Stimulated activated CD4-positive, alpha-beta T cell treated with anti-CD3 and anti-CD28 coated beads, Interleukin-1b, Interleukin-23, amount 100 ng/mL, for 4 hours (primary cell): Measurements from ENCODE around the gene RAB5B.
"Not testable (repeated sequence)": the region's sequence is repeated elsewhere in the genome, so short reads cannot be mapped to it uniquely, and the experiment has no call there.

Source experiments
- DNase-seq, 2 donors: peaks; one replicate each; pipeline ENCODE4 v3.0.0-alpha.2; 2020; ENCODE audit warnings: low read depth in 2 of 2

The RAB5B gene

DNA sequence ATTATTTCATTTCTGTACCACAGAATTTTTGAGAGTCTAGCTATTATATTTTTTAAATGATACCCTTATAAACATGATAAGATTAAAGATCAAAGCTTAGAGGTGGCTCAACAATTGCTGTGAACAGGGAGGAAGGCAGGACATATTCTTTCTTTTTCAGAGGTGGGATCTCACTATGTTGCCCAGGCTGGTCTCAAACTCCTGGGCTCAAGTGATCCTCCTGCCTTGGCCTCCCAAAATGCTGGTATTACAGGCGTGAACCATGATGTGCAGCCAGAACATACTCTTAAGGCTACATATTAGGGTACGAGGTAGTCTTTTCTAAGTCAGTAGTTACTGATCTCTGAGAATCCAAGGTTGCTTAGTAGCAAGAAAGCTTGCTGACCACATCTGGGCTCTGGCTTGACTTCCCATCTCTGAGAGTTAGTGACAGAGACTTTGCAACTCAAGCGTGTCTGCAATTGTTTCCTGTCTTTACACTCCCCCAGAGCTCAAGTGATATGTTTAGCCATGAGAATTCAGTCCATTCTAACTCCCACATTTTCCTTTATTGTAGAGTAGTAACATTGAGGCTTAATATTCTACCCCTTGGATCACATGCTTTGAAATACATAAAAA lies 8.6 kb downstream of the RAB5B start:
- no peak for DNase-seq

DNA sequence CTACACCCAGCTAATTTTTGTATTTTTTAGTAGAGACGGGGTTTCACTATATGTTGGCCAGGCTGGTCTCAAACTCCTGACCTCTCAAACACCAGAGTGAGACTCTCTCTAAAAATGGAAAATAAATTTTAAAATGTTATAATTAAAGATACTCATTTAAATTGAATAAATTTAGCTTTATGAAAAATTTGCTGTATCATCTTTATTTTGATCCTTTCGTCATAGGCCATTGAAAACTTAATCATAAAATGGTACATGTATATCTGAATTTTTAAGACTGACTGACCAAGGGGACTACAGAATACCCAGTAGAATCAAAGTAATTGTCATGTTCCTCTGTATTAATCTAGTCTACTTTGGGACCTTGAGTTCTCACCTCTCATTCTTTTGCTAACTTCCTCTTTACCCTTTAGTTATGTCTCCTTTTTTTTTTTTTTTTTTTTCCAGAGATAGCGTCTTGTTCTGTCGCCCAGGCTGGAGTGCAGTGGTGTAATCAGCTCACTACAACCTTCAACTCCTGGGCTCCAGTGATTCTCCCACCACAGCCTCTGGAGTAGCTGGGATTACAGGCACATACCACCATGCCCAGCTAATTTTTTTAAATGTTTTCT lies 9.5 kb downstream of the RAB5B start:
- DNase-seq, result no peak

DNA sequence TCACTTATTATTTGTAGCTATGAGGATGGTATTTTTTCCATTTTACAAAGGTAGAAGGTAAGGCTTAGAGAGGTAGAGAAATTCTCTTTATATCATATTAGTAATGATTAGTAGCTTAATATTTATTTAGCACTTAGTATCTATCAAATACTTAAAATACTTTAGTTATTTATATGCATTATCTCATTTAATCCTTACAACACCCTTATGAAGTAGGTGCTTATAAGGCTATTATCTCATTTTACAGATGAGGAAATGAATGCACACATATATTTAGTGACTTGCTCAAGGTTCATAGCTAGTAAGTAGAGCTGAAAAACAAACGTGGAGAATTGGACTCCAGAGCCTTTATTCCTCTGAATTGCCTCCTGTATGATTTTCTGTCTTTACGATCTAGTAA lies 11.0 kb downstream of the RAB5B start:
- no peak for DNase-seq

DNA sequence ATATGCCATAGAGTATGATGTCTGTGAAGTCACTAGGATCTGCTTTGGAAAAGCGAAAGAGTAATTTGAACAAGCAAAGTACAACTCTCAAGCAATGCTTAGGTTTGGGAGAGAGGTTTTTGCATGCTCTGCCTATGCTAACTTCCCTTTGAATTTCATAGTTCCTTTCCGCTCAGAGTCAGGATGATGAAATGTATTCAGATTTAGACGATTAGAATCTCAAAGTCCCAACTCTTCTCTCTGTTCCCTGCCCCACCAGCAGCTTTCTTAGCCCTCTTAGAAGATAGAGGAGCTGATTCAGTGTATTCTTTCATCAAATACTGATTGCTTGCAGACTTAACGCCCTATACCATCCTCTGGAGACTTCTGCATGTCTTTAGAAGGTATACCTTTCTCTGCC lies 11.5 kb downstream of the RAB5B start:
- DNase-seq, result no peak

DNA sequence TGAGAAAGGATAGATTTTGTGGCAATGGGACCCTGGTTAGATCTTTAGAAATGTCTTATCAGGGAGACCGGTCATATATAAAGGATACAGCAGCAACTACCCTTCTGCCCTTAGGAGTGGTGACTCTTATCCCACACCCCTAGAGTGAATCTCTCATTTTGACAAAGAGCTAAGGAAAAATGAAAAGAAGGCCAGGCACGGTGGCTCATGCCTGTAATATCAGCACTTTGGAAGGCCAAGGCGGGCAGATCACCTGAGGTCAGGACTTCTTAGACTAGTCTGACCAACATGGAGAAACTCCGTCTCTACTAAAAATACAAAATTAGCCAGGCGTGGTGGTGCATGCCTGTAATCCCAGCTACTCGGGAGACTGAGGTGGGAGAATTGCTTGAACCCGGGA lies 12.1 kb downstream of the RAB5B start:
- DNase-seq, result not testable (repeated sequence)

DNA sequence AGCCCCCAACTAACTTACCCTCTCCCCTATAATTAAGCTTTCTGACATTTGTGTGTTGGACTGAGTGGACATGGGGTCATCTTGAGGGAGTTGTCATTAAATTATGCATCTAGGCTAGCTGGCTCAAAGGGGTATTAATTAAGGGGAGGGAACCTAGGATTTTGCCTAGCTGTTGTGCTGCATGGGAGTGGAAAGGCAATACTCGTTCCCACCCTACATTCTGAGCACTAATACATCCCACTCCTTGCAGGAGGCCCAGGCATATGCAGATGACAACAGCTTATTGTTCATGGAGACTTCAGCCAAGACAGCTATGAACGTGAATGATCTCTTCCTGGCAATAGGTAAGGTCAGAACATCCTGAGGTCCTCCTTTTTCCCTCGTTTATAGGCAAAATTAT lies 17.2 kb downstream of the RAB5B start:
- no peak for DNase-seq

DNA sequence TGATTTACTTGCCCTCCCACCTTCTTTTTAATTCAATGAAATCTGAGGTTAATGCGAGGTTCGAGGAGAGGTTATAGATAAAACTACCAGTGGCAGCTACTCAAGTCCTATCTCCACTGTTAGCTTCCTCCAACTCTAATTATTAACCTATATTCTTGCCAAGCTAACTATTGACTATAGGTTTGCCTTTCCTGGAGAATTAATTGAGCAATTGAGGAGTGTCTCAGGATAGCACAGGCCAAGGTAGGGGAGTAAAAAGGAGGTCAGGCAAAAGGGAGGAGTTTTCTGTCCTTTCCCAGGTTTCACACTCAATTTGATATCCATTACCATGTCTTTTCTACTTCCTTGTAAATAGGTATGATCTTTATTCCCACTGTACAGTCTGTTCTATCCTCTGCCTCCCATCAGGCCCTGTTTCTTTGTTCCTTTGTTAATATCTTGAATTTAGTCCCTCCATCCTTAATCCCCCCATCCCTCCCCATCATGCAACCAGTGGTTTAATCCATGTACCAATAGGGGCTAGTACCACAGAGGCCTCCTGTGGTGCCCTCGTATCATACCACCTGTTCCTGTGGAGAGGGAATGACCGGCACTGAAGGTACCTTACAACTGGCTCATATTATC lies 19.5 kb downstream of the RAB5B start:
- DNase-seq, result no peak

DNA sequence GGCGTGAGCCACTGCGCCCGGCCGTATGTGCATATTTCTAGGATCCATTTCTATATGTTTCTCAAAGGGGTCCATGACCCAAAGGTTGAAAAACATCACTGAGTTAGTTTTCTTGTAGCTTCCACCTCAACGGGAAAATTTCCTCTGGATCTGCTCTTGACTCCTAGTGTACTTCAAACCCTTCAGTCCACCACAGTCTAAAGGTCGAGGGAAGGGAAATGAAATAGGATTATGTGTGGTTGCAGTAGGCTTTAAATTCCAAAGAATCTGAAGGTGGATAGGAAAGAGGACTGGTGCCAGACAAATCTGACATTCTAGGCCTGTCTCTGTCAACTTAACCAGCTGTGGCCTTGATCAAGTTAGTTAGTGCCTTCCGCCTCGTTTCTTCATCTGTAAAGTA lies 21.5 kb downstream of the RAB5B start:
- no peak for DNase-seq

DNA sequence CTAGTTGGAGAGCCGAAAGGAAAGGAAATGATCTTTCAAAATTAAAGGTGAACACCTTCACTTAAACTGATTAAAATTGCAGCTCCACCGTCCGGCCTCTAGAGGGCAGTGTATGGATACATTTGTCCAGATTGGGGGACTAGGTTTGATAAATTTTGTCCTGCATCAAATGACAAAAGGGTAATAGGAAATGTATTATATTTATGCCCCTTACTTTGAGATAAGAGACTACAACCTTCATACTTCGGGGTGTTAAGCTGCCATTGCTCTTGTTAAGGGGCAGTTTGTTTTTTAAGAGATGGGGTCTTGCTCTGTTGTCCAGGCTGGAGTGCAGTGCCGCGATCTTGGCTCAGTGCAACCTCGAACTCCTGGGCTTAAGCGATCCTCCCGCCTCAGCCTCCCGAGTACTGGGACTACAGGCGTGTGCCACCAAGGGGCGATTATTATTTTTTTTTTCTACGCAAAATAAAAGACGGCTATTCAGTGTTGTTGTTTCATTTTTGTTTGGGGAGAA lies 22.4 kb downstream of the RAB5B start:
- DNase-seq, result peak in 1 of 2 donors; percentile 68

DNA sequence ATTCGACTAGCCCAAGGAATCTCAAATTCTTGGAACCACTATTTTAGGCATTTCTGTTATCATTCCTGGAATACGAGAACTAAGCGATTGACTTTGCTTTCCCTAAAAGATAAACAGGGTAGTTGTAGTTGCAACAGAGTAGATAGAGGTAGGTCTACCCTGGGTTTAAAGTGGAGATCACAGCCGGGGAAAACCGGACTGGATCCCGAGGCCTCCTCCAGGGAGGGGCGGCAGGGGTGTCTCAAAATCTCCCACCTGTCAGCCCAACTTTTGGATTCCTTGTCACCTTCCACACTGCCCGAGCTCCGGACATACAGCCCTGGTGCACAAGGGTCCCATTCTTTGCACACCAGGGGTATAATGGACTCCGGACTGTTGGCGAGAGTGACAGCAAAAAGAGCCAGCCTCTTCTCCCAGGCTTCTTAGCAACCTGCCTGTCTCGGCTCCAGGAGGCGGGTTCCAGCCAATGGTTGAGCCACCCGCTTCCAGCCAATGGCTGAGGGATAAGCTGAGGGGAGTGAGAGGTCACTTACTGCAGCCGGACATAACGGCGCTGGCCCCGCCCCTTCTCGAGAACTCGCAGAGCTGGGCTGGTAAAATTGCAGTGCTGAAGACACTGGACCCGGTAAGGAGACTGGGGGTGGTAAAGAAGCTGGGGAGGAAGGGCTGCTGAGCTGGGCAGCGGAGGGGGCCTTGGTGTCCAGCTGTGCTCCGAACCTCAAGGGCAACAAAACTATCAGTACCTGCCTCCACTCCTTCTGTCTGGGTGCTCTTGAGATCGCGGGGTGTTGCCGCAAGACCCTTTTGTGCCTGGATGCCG lies 23.0 kb downstream of the RAB5B start, which contains the start of gene SUOX:
Gene SUOX, plus strand, starts transcription at position 562 of the 820 bp plus-strand sequence. CDS start 4,946 bp downstream, outside the sequence.
- no peak for DNase-seq

DNA sequence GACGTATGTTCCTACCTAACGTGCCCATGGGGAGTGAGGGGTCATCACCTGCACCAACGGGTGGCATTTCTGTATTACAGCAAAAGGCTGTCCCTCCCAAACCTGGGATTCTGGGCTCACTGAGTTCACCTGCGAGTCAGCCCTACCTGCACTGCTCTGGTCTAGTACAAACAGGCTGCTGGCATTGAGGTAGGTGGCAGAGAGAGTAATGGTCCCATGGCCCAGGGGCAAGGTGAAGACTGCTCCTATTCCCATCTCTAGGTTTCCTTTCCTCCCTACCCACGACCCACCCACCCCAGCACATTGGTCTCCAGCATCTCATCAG lies 23.6 kb downstream of the RAB5B start:
- DNase-seq, result no peak

DNA sequence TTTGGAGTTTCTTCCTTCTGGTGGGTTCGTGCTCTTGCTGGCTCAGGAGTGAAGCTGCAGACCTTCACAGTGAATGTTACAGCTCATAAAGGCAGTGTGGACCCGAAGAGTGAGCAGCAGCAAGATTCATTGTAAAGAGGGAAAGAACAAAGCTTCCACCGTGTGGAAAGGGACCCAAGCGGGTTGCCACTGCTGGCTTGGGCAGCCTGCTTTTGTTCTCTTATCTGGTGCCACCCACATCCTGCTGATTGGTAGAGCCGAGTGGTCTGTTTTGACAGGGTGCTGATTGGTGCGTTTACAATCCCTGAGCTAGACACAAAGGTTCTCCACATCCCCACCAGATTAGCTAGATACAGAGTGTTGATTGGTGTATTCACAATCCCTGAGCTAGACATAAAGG lies 25.6 kb downstream of the RAB5B start:
- DNase-seq, result not testable (repeated sequence)

DNA sequence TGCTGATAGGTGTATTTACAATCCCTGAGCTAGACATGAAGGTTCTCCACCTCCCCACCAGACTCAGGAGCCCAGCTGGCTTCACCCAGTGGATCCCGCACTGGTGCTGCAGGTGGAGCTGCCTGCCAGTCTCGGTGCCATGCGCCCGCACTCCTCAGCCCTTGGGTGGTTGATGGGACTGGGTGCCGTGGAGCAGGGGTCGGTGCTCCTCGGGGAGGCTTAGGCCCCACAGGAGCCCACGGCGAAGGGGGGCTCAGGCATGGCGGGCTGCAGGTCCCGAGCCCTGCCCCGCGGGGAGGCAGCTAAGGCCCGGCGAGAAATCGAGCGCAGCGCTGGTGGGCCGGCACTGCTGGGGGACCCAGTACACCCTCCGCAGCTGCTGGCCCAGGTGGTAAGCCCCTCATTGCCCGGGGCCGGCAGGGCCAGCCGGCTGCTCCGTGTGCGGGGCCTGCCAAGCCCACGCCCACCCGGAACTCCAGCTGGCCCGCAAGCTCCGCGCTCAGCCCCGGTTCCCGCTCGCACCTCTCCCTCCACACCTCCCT lies 26.2 kb downstream of the RAB5B start:
- DNase-seq, result not testable (repeated sequence)

DNA sequence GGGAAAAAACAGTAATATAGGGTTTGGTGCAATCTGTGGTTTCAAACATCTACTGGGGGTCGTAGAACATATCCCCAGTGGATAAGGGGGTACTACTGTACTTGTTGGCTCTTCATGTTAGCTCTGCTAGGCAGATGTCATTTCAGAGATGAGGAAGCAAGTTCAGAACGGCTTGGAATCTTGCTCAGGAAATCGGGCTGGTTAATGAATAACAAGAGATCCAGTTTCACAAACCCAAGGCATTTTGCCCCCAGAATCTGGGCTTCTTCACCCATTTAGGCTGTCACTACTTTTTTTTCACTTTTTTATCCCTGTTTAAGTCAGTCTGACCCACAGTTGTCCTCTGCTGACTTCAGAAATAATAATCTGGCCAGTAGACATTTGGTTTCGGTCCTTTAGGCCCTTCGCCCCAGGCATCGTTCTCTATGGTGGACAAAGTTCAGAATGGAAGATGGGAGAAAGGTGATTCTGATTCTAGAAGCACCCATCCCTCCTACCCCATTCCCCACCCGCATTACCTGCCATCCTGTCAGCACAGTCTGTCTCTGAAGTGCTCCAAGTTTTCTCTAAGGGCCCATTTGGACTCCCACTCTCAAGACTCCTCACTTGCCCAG lies 27.7 kb downstream of the RAB5B start:
- DNase-seq, result no peak

DNA sequence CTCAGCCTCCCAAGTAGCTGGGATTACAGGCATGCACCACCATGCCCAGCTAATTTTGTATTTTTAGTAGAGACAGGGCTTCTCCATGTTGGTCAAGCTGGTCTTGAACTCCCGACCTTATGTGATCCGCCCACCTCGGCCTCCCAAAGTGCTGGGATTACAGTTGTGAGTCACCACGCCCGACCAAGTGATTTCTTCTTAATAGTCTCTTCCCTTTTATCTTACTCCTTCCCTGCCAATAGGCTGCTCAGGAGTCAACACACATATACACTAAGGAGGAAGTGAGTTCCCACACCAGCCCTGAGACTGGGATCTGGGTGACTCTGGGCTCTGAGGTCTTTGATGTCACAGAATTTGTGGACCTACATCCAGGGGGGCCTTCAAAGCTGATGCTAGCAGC lies 29.5 kb downstream of the RAB5B start:
- not testable (repeated sequence) for DNase-seq

DNA sequence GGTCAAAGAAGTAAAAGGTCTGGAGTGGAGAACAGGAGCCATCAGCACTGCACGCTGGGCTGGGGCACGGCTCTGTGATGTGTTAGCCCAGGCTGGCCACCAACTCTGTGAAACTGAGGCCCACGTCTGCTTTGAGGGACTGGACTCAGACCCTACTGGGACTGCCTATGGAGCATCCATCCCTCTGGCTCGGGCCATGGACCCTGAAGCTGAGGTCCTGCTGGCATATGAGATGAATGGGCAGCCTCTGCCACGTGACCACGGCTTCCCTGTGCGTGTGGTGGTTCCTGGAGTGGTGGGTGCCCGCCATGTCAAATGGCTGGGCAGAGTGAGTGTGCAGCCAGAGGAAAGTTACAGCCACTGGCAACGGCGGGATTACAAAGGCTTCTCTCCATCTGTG lies 30.3 kb downstream of the RAB5B start:
- no peak for DNase-seq

DNA sequence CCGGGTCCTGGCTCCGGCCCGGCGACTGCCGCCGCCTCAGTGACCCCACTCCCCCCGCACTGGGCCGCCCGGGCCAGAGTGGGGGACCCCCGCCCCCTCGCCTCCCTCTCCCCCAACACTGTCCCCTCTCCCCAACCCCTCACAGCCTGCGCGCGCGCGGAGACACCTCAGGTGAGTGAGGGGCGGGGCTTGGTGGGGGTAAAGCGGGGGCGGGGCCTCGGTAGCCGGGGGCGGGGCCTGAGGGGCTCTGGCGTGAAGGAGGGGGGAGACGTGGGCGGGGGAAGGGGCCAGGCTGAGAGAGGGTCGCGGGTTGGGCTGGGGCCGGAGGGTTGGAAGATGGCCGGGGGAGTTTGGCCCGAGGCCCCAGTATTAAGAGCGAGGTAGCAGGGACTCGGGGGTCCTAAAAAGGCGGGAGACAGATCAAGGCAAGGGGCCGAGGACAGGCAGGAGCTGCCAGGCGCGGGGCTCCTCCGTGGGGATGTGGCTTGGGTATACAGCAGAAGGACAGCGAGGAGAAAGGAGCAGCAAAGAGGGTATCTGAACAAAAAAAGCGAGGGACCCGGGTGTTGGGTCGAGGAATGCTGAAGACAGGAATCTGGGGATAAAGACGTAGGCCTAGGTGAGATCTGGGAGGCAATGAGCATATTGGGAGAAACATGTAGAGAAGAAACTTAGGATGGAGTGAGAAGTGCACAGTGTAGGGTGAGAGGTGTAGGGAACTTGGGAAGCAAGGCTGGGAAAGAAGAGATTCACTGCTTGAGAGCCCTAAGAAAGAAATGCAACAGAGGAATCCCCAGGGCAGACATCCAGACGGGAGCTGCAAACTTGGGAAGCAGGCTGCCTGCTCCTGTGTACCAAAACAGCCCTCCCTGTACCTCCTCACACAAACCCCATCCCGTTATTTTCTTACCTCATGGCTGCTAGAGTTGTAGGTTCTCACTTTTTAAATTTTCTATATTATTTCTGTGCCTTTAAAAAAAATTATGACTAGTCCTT lies 34.0 kb downstream of the RAB5B start:
- peak; percentile 66 to 72 for DNase-seq

DNA sequence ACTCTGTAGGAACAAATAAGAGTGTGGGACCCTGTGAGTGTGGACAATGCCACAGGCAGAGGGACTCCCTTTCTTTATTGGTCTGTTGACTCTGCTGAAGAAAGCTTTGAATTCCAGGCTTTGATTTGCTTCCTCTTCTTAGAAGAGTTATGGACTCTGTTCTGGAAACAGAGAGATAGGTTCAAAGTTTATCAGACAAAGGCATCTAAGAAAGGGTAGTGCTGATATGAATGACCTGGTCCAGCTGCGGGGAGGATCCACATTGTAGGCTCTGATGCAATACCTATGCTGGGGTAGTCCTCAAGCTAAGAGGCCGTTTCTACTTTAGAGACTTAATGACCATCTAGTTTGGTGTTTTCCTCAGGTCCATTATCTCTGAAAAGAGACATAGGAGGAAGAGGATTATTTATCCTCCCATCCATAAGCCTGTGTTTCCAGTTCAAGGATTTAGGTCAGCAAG lies 36.3 kb downstream of the RAB5B start:
- DNase-seq, result no peak

DNA sequence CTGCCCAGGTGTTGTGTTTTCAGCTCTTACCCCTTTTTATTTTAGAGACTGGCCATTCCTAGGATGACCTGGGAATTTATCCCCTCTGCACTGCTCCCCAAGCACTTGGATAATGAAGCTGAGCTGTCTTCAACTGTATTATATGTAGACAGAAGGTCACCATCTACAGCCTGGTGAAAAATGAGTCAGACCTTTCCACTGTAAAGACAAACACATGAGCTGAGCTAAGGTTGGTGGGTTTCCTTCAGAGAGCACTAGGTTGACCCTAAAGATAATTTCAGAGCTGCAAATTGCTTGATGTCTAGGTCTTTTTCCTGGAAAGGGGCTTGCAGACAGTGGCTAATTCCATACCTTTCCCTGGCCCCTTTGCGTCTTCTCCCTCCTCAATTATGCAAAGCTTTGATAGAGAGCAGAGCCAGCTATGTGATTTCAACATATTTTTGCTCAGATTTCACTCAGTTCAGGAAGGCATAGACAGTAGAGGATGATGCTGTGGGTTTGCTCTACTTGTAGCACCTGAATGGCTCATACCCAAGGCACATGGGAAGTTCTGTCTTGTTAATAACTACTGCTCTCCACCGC lies 37.7 kb downstream of the RAB5B start:
- no peak for DNase-seq

DNA sequence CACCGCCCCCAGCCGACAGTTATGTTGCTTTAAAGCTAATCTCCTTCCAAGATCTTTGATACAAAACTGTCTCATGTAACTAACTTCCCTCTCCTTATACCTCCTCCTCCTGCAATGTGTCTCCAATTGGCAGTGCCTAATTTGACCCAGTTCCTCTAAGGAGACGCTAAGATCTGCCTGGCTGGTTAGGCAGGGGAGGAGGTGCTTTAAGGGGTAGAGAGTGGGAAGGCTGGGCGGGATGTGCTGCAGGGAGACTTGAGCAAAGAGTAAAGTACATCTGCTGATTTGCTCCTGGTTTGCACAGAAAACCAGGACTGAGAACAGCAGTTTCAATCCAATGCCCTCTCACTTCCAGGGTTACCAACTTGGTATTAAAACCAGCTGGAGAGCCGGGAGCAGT lies 39.6 kb downstream of the RAB5B start:
- no peak for DNase-seq
